Testis (tissue), 3 donors: ENCODE measurements around the gene SAMHD1. TPM values are rescaled to one million over a fixed set of nuclear protein-coding genes. Genes with fewer than 3 reads are reported as not detected.

Experiments used
- polyA plus RNA-seq: library from polyadenylated mRNA; stranded (reverse); fragments of 350-450 nt; fragmentation: Illumina TruSeq; extraction: RNeasy Lipid Tissue Mini Kit (QIAGEN cat#74804); gene quantifications from one replicate; pipeline ENCODE4 v1.2.3, GENCODE V29; 2014; ENCODE audit warnings: low read depth, low replicate concordance; ENCODE audit not compliant: insufficient read depth
- total RNA-seq, 2 donors: library from RNA; depleted of rRNA; stranded (reverse); fragments of >200 nt; gene quantifications; one replicate each; pipeline ENCODE4 v1.2.3, GENCODE V29; 2016

The SAMHD1 gene
- total and polyA plus RNA-seq, 3 donors from 2014 or later = 38.7 to 79.0 (median 61.9) TPM

Other genes starting within 250 kb of the SAMHD1 start
- gene NDRG3, start 205.6 kb downstream of the SAMHD1 start, total RNA-seq = 10 to 100 TPM; 65.3 to 70.7 TPM
- gene NDRG3, start 205.6 kb downstream of the SAMHD1 start, polyA plus RNA-seq = 202 TPM
- gene DSN1, start 177.9 kb downstream of the SAMHD1 start, total RNA-seq = 10 to 100 TPM; 24.6 to 30.2 TPM
- 38.6 TPM for gene DSN1, start 177.9 kb downstream of the SAMHD1 start, polyA plus RNA-seq
- 1 to 10 TPM; 2.8 to 3.4 TPM for gene TLDC2, start 75.6 kb downstream of the SAMHD1 start, total RNA-seq
- gene TLDC2, start 75.6 kb downstream of the SAMHD1 start, polyA plus RNA-seq = 2.9 TPM
- gene RBL1, start 144.3 kb upstream of the SAMHD1 start, total RNA-seq = 10 to 100 TPM; 14.2 to 15.3 TPM
- gene RBL1, start 144.3 kb upstream of the SAMHD1 start, polyA plus RNA-seq = 6.0 TPM
- gene RPN2, start 227.6 kb upstream of the SAMHD1 start, total RNA-seq = 100 to 1,000 TPM; 200 to 235 TPM
- 284 TPM for gene RPN2, start 227.6 kb upstream of the SAMHD1 start, polyA plus RNA-seq
- gene MROH8, start 227.8 kb upstream of the SAMHD1 start, total RNA-seq = 10 to 100 TPM; 36.6 to 43.5 TPM
- 93.8 TPM for gene MROH8, start 227.8 kb upstream of the SAMHD1 start, polyA plus RNA-seq